HepG2 (cell line): Measurements from ENCODE around the gene NDUFA13. TPM values are rescaled to one million over a fixed set of nuclear protein-coding genes. Genes with fewer than 3 reads are reported as not detected.

Source experiments
- ATAC-seq: fragments of 200-7000 bp; cut with Tn5 transposase; 3 replicates; pipeline ENCODE4 v1.9.1; 2020; ENCODE audit warnings: mild to moderate bottlenecking, moderate library complexity
- BruUV-seq: library from RNA; stranded (reverse); fragments of 400-500 nt; replicated peaks from 2 replicates; lab custom pipeline; 2021; lab: Mats Ljungman, UMichigan
- CTCF ChIA-PET: fragments of 300-600 bp; formaldehyde crosslinking; extraction: SDS; loops from one replicate; lab custom pipeline; 2021; ENCODE audit warnings: low total read pairs, inconsistent platforms, low intra/inter-chr PET ratio; lab: Yijun Ruan, JAX
- POLR2A ChIA-PET: fragments of 350-600 bp; sonication (Branson Sonifier 250); formaldehyde crosslinking; loops from one replicate; lab custom pipeline; 2020; ENCODE audit warnings: antibody characterized with exemption, inconsistent platforms; lab: Yijun Ruan, JAX
- DNase-seq: peaks from one replicate; pipeline ENCODE4 v3.0.0-alpha.2; 2015; ENCODE audit warnings: low spot score
- FAIRE-seq: peaks from 3 replicates; lab custom pipeline; 2011; peaks lifted over from hg19 to GRCh38; lab: Jason Lieb, UNC
- H2AFZ ChIP-seq: one replicate; pipeline ENCODE4 v1.6.1; 2011; ENCODE audit warnings: low read length, inconsistent platforms
- H3K27ac ChIP-seq: fragments of 300-600 bp; 3 replicates; pipeline ENCODE4 v1.8.0; 2011; ENCODE audit warnings: mixed run types, mild to moderate bottlenecking, mixed read lengths, low read length, inconsistent platforms; ENCODE audit not compliant: insufficient read depth; ENCODE audit errors: extremely low read length
- H3K27me3 ChIP-seq, 2 experiments: fragments of 200-600 bp in 1 of 2; 2 replicates in 1 of 2; 3 replicates in 1 of 2; pipeline versions ENCODE4 v1.6.0 to v1.8.0; 2011; ENCODE audit warnings: low read length in 2 of 2, mild to moderate bottlenecking in 2 of 2, moderate library complexity in 2 of 2, inconsistent platforms in 1 of 2; ENCODE audit not compliant: insufficient read depth in 2 of 2, control insufficient read depth in 1 of 2
- H3K36me3 ChIP-seq, 2 experiments: fragments of 200-600 bp in 1 of 2; replicated peaks in 1 of 2; 2 replicates in 1 of 2; 3 replicates in 1 of 2; pipeline versions ENCODE4 v1.5.1 to v1.8.0; 2011; ENCODE audit warnings: low read length in 2 of 2, inconsistent platforms in 1 of 2; ENCODE audit not compliant: insufficient read depth in 2 of 2, control insufficient read depth in 1 of 2
- H3K4me1 ChIP-seq: 2 replicates; pipeline ENCODE4 v1.5.1; 2012; ENCODE audit warnings: low read length, inconsistent platforms; ENCODE audit not compliant: insufficient read depth
- H3K4me2 ChIP-seq: 2 replicates; pipeline ENCODE4 v1.6.0; 2011; ENCODE audit warnings: low read depth, low read length, inconsistent platforms
- H3K4me3 ChIP-seq, 3 experiments: fragments of 200-600 bp in 1 of 3; sonication (generic), shearing (Covaris generic) in 1 of 3; replicated peaks in 1 of 3; 2 replicates each; pipeline ENCODE4 v1.5.1; 2011 to 2016; ENCODE audit warnings: low read length in 3 of 3, inconsistent platforms in 2 of 3, low read depth in 2 of 3, mild to moderate bottlenecking in 2 of 3, control low read depth in 1 of 3, mixed read lengths in 1 of 3; ENCODE audit not compliant: insufficient read depth in 1 of 3
- H3K79me2 ChIP-seq: one replicate; pipeline ENCODE4 v1.6.1; 2011; ENCODE audit warnings: low read length, inconsistent platforms; ENCODE audit not compliant: insufficient read depth
- H3K9ac ChIP-seq: 2 replicates; pipeline ENCODE4 v1.6.0; 2011; ENCODE audit warnings: mild to moderate bottlenecking, low read depth, low read length, inconsistent platforms; ENCODE audit not compliant: insufficient read depth
- H3K9me3 ChIP-seq: 2 replicates; pipeline ENCODE4 v1.5.1; 2012; ENCODE audit warnings: mild to moderate bottlenecking, low read length
- H4K20me1 ChIP-seq: 2 replicates; pipeline ENCODE4 v1.6.0; 2011; ENCODE audit warnings: inconsistent platforms, mild to moderate bottlenecking, low read length, moderate library complexity; ENCODE audit not compliant: insufficient read depth
- ARID5B ChIP-seq: IDR thresholded peaks from 2 replicates; pipeline ENCODE4 v1.4.0; 2020; ENCODE audit warnings: mild to moderate bottlenecking, missing genetic modification reagents
- KAT7 ChIP-seq: IDR thresholded peaks from 2 replicates; pipeline ENCODE4 v1.6.1; 2018; ENCODE audit warnings: borderline replicate concordance, missing compliant biosample characterization
- ZBTB49 ChIP-seq: sonication (generic); formaldehyde crosslinking; IDR thresholded peaks from 2 replicates; pipeline ENCODE4 v1.4.0; 2020; ENCODE audit warnings: missing genetic modification reagents, borderline replicate concordance
- ZFP36L2 ChIP-seq: sonication (generic); formaldehyde crosslinking; IDR thresholded peaks from 2 replicates; pipeline ENCODE4 v1.4.0; 2020; ENCODE audit warnings: missing genetic modification reagents
- ZNF800 ChIP-seq: sonication (generic); formaldehyde crosslinking; IDR thresholded peaks from 2 replicates; pipeline ENCODE4 v1.4.0; 2020; ENCODE audit warnings: missing genetic modification reagents
- WGBS: methylation state at CpG from one replicate; pipeline ENCODE4 v1.1.6; 2017; ENCODE audit warnings: low lambda C conversion rate; 5-methylcytosine and 5-hydroxymethylcytosine counted together
- in situ Hi-C: cut with HindIII; loops from 2 replicates; pipeline ENCODE4 v1.10.0; 2017; ENCODE audit warnings: low pct_unique_long_range_greater_than_20kb; ENCODE audit not compliant: extremely low pct_ligation_motif_present
- intact Hi-C: fragments of 100-400 bp; cut with micrococcal nuclease; formaldehyde crosslinking; loops from one replicate; pipeline ENCODE4 v1.10.0; 2022; ENCODE audit not compliant: unreplicated experiment
- polyA plus RNA-seq, 8 experiments: library from polyadenylated mRNA; depleted of rRNA in 3 of 8; stranded (reverse) in 7 of 8; unstranded in 1 of 8; fragments of >200 nt; fragmentation: Illumina TruSeq in 4 of 8; extraction: Trizol in 4 of 8; gene quantifications; 2 replicates each; pipeline versions ENCODE4 v1.2.1 to v1.2.3, GENCODE V29; 2011 to 2016; ENCODE audit warnings: low read depth in 4 of 8, missing spikeins in 1 of 8, mixed read lengths in 1 of 8; ENCODE audit not compliant: insufficient read depth in 1 of 8
- total RNA-seq, 5 experiments: library from RNA; depleted of rRNA; stranded (reverse); fragments of >200 nt; fragmentation: Illumina TruSeq; extraction: Trizol; gene quantifications; 2 replicates each; pipeline ENCODE4 v1.2.3, GENCODE V29; 2016; ENCODE audit warnings: low read depth in 1 of 5

The NDUFA13 gene
- total and polyA plus RNA-seq, 2 of the 13 experiments (the other 11 are each of a cell fraction or from before 2014, with no cell fraction given) = 337 to 366 TPM

- intact Hi-C loops = no loop called here
Observed at GRCh38 chr19:19480688-19481087, 35.3 kb upstream of the NDUFA13 start.

More at GRCh38 chr19:19480688-19481087, 35.3 kb upstream of the NDUFA13 start:
- TF ChIP-seq ZNF800 (CRISPR knock-in tag) (no peak), KAT7 (no peak), ZBTB49 (CRISPR knock-in tag) (no peak), ARID5B (no peak), ZFP36L2 (CRISPR knock-in tag) (no peak)
- no peaks in the 10 kb centered on the region for H4K20me1 ChIP-seq
- peaks cover 4 to 38% of the 10 kb centered on the region in 2 experiments for H3K36me3 ChIP-seq
- H2AFZ ChIP-seq = no peak overlapping the region
- no peak overlapping the region for H3K4me2 ChIP-seq
- H3K9ac ChIP-seq = no peak overlapping the region
- peaks cover 21% of the 10 kb centered on the region for H3K79me2 ChIP-seq
- WGBS = 100% methylated on average over 4 of the region's 5 CpGs
- no peaks in the 10 kb centered on the region for H3K9me3 ChIP-seq
- H3K4me3 ChIP-seq = no peak overlapping the region
- H3K27me3 ChIP-seq = no peaks in the 10 kb centered on the region
- FAIRE-seq (no peak), DNase-seq (no peak), ATAC-seq (no peak)
- H3K4me1 ChIP-seq = no peaks in the 10 kb centered on the region
- in situ Hi-C loops = no loop called here
- no peak overlapping the region for H3K27ac ChIP-seq
- CTCF ChIA-PET = no interaction called here
- no TSS peak for BruUV-seq
- POLR2A ChIA-PET = interaction anchor here (1.2 kb wide), 1 partner anchor 11 kb away, joined by 3 read pairs; no protein-coding TSS in a partner anchor
